Cerebellar nuclear complex (tissue), 1 donor: Measurements from ENCODE around the gene SLC1A5.
A peak's percentile ranks its signal among the peaks of the same experiment; 100 is the strongest.

ENCODE experiments used
- DNase-seq, 2 experiments: peaks; one replicate each; lab custom pipeline; 2025; lab: John Stamatoyannopoulos, UW

SLC1A5 gene

GRCh38 chr19:46742926-46743480 lies 45.4 kb downstream of the SLC1A5 start:
- DNase-seq = no peak

GRCh38 chr19:46741447-46741846 lies 46.9 kb downstream of the SLC1A5 start:
- DNase-seq = no peak

- peak; percentile 77 to 85 for DNase-seq
Measured at GRCh38 chr19:46739290-46739771, 49.1 kb downstream of the SLC1A5 start.

- DNase-seq = no peak
Measured at GRCh38 chr19:46737761-46738171, 50.6 kb downstream of the SLC1A5 start.

GRCh38 chr19:46737298-46737654 lies 51.1 kb downstream of the SLC1A5 start:
- no peak for DNase-seq

GRCh38 chr19:46736531-46737297 lies 51.7 kb downstream of the SLC1A5 start:
- DNase-seq = no peak

DNA sequence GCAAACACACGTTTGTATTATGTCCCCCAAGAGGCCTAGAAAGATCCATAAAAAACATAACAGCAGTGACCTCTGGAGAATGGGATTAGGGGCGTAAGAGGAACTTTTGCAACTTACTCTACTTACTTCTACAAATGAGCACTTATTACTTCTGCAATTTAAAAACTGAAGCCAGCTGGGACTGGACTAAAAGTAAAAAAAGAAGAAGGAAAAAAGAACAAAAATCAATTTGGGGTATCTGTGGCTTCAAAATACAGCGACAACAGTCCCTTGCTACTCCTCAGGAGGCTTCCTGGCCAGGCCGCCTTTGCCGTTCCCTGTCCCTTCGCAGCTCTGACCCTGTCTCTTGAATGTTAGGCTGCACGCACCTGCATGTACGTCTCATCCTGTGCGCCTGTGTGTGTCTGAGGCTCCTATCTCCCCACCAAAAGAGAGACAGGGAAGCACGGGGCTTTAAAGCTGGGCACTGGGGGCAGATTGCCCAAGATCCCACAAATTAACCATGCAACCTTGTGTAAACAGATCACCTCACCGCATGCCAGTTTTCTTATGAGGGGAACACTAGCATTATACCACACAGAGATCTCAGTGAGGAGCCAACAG lies 54.6 kb downstream of the SLC1A5 start:
- no peak for DNase-seq

- DNase-seq = no peak
Measured at GRCh38 chr19:46732966-46733689, 55.3 kb downstream of the SLC1A5 start.

DNA sequence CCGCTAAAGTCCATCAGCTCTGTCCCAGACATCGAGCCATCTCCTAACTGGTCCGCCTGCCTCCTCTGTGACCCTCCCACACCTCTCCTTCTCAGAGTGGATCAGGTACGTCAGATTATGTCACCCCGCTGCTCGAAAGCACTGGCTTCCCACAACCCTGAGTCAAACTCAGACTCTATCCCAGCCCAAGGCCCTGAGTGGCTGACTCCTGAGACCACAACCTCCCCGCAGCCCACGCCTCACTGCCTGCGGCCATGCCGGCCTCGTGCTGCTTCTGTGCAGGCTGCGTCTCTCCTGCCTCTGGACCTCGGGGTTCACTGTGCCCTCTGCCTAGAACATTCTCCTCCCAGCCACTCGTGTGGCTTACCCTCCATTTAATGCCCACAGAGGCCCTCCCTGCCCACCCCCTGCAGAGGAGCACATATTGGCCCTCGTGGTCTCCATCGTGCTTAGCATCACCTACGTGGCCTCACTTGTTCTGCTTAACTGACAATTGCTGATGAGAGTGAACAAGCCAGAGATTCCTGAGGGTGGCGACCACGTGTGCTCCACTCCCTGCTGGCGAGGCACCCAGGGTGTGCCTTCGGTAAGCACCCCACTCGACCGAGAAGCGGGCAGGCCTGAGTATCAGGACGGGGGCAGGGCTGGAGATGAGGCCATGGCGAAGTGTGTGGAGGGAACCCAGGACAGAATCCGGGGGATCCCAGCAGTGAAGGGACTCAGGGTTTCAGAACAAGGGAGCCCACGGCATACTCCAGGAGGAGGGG lies 56.0 kb downstream of the SLC1A5 start:
- no peak for DNase-seq

DNA sequence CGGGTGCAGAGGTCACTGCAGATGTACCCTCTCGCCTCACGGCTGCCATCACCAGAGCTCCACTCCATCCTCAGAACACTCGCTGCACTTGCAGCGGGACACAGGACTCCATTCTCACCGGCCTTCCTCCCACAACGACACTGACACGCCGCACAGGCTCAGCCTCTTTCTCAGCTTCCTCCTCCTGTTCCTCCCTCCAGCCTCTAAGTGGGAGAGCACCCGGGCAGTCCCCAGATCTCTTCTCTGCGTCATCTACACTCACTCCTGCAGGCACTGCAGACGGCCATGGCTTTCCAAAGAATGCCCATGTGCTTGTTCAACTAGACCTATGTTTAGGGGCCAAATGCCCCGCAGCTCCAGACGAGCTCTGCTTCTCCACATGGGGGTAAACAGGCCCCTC lies 56.8 kb downstream of the SLC1A5 start:
- DNase-seq = no peak

DNA sequence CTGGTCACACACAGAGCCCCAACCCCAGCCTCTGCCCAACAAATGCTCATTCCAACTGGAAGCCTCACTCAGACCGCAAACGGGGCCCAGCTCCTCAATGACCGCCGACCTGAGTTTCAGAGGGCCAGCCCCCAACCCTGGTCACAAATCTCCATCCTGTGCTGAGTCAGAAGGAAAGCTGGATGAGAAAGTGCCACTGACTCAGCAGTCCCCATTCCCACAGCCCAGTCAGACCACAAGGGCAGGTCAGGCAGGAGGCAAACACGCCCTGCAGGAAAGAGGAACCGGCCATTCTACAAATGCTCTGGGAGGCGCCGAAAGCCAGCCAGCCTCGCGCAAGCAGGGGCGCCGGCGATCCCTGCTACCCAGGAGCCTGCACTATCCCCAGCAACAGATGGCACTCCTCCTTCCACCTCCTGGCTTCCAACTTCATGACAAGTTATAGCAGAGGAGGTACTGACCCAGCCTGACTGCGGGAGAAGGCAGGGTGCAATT lies 57.3 kb downstream of the SLC1A5 start:
- no peak for DNase-seq

DNA sequence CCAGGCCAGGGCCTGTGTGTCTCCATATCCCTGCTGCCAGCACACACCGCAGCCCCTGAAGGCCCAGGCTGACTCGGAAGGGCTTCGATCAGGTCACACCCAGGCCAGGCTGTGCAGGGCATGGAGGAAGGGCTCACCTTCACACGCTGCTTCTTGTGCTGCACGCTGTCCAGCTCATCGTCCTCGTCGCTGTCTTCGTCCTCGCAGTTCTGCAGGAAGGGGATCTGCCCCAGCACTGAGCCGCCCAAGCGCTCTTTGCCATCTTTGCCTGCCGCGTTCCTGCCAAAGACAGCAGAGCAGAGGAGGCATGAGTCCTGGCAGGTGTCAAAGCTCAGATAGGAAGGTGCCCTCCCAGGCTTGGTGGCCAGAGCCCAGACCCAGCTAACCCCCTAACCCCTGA lies 57.8 kb downstream of the SLC1A5 start:
- no peak for DNase-seq

DNA sequence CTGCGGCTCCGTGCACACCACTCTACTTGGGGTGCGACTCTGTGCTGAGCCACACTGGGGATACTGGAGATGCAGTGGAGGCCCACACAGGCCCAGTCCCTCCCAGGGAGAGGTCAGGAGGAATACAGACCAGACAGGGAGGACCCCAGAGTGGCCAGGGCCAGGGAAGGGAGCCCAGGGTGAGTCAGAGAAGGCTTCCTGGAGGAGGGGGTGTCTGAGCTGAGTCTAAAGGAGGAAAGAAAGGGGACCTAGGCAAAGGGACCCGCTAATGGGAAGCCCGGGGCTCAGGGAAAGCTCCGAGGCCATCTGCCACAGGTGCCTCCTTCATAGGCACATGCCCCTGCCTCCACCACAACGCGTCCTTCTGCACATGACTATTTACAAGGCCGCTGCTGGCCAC lies 58.2 kb downstream of the SLC1A5 start:
- no peak for DNase-seq

DNA sequence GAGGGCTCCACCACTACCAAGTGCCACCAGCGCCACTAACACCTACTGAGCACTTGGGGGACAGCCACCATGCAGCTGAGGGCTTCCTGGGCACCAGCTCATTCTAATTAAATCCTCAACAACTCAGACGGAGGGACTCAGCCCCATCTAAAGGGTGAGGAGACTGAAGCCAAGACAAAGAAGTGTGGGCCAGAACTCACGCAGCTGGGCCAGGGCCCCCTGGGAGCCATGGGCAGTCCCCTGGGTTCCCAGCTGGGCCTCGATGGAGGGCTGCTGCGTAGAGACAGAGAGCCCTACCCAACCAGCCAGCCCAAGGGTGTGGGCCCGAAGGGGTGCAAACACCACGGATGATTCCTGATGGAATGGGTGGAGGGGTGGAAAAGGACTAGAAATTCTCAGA lies 58.7 kb downstream of the SLC1A5 start:
- DNase-seq = no peak

DNA sequence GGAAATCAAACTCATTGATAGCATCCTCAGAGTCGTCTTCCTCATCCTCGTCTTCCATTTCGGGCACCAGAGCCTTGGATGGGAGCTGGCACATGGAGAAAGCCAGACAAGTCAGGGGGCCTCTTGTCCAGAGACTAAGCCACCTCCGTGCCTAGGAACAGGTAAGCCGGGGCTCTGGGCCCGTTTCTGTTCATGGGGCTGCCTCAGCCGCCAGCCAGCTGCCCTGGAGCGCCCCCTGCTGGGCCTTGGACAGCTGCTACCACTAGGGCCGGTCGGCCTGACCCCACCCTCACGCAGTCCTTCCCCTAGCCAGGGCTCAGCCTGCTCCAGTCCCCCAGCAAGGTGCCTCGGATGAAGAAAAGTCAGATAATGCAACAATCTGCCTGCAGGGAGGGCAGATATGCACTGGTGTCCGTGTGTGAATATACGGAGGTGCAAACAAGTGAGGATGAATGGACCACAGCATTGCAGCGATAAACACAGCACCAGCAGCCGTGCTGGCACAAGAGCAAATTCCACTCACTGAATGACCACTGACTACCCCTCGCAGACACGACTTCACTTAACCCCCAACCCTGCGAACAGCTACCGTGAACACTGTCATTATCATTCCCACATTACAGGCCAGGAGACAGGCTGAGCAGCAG lies 59.6 kb downstream of the SLC1A5 start:
- DNase-seq = no peak

GRCh38 chr19:46728208-46728607 lies 60.2 kb downstream of the SLC1A5 start:
- DNase-seq = no peak

- no peak for DNase-seq
Measured at GRCh38 chr19:46727757-46728156, 60.6 kb downstream of the SLC1A5 start.

DNA sequence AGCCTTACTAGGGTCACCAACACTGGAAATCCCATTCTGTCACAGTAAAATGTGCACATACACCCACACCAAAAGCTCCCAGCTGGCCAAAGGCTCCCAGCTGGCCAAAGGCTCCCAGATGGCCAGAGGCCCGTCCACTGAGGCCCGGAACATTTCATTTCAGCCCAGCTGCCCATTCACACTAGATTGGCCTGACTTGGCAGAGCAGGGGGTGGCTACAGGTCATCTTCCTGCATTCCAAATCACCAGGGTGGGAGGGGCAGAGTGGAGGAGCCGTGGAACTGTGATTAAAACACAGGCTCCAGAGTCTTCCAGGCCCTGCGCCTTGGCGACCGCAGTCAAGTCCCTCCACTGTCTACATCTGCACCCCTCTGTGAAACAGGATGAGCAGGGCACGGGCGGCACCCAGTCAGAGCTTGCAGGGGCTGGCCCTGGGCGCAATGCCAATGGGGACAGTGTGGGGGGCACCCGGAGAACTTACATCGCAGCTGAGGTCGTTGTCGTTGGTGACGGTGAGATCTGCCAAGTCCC lies 61.4 kb downstream of the SLC1A5 start:
- DNase-seq = no peak

GRCh38 chr19:46726551-46726950 lies 61.8 kb downstream of the SLC1A5 start:
- no peak for DNase-seq

GRCh38 chr19:46725859-46726393 lies 62.5 kb downstream of the SLC1A5 start:
- DNase-seq = no peak
